ENCODE measurements around the gene MYO5C.

GRCh38 chr15:52336529-52336928 lies 40.9 kb upstream of the MYO5C start:
- TF ChIP-seq CTCF (IDR thresholded peaks at IDR 0.05) = no peak
- no peak for TF ChIP-seq POLR2A (IDR thresholded peaks at IDR 0.05)

Measured in vagina (tissue), 2 donors.